ENCODE data around the gene S100A11.

S100A11 gene

GRCh38 chr1:152022474-152022873 is 14.3 kb downstream of the S100A11 start:
- in situ Hi-C loops (cut with MboI; ENCODE audit: low pct_unique_long_range_greater_than_20kb, low sequenced_read_pairs, unreplicated experiment) = no loop called here

DNA sequence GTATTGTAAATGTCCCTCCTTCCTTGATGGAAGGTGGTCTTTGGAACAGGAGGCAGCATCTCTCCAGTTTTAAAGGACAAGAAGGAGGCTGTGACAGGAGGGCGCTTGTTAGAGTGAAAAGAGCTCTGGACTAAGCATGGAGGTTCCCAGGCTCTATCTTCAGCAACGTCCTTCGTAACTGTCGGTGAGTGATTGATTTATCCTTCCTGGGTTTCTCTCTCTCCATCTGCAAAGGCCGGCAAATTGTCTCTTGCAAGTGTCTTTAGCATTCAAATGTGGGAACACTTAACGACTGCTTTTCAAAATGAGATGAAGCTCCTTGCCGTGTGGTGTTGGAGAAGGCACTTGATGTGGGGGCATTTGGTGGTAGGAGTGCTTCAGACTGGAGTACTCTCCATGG is 15.2 kb downstream of the S100A11 start:
- in situ Hi-C loops (cut with MboI; ENCODE audit: low pct_unique_long_range_greater_than_20kb, low sequenced_read_pairs, unreplicated experiment) = no loop called here
- TF ChIP-seq, protein P1, sequence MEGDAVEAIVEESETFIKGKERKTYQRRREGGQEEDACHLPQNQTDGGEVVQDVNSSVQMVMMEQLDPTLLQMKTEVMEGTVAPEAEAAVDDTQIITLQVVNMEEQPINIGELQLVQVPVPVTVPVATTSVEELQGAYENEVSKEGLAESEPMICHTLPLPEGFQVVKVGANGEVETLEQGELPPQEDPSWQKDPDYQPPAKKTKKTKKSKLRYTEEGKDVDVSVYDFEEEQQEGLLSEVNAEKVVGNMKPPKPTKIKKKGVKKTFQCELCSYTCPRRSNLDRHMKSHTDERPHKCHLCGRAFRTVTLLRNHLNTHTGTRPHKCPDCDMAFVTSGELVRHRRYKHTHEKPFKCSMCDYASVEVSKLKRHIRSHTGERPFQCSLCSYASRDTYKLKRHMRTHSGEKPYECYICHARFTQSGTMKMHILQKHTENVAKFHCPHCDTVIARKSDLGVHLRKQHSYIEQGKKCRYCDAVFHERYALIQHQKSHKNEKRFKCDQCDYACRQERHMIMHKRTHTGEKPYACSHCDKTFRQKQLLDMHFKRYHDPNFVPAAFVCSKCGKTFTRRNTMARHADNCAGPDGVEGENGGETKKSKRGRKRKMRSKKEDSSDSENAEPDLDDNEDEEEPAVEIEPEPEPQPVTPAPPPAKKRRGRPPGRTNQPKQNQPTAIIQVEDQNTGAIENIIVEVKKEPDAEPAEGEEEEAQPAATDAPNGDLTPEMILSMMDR (IDR thresholded peaks at IDR 0.05; ENCODE audit: extremely low read depth, insufficient read depth, missing control alignments) = no peak
- no peak for DNase-seq (ENCODE audit: low spot score)

More at GRCh38 chr1:152022474-152022873, 14.3 kb downstream of the S100A11 start:
- TF ChIP-seq, protein P1 (IDR thresholded peaks at IDR 0.05; ENCODE audit: extremely low read depth, insufficient read depth, missing control alignments) = no peak
- DNase-seq (ENCODE audit: low spot score) = no peak

GRCh38 chr1:152020849-152021248 is 16.0 kb downstream of the S100A11 start:
- DNase-seq (ENCODE audit: low spot score) = no peak
- TF ChIP-seq, protein P1 (IDR thresholded peaks at IDR 0.05; ENCODE audit: extremely low read depth, insufficient read depth, missing control alignments) = no peak
- in situ Hi-C loops (cut with MboI; ENCODE audit: low pct_unique_long_range_greater_than_20kb, low sequenced_read_pairs, unreplicated experiment) = no loop called here

DNA sequence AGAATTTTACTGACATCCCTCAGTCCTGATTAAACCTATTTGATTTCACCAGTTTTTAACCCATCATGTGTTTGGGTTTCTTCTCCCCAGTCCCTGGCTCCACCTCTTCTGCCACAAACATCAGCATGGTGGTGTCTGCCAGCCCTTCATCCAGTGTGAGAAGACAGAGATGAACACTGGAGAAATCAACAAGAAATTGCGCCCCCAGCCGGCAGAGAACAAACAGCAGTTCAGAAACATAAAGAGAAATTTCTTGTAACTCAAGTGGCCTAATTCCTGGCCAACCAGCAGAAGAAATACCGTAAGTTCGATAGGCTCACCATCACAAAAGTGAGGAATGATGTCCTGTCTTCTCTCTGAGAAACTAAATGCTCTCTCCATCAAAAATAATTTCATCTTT is 18.3 kb downstream of the S100A11 start:
- in situ Hi-C loops (cut with MboI; ENCODE audit: low pct_unique_long_range_greater_than_20kb, low sequenced_read_pairs, unreplicated experiment) = no loop called here
- TF ChIP-seq, protein P1 (IDR thresholded peaks at IDR 0.05; ENCODE audit: extremely low read depth, insufficient read depth, missing control alignments) = peak; percentile 37
- DNase-seq (ENCODE audit: low spot score) = no peak

- in situ Hi-C loops (cut with MboI; ENCODE audit: low pct_unique_long_range_greater_than_20kb, low sequenced_read_pairs, unreplicated experiment) = no loop called here
- DNase-seq (ENCODE audit: low spot score) = no peak
- TF ChIP-seq, protein P1 (IDR thresholded peaks at IDR 0.05; ENCODE audit: extremely low read depth, insufficient read depth, missing control alignments) = no peak
Measured at GRCh38 chr1:152015766-152016165, 21.0 kb downstream of the S100A11 start.

GRCh38 chr1:152014943-152015342 is 21.9 kb downstream of the S100A11 start:
- no peak for DNase-seq (ENCODE audit: low spot score)
- in situ Hi-C loops (cut with MboI; ENCODE audit: low pct_unique_long_range_greater_than_20kb, low sequenced_read_pairs, unreplicated experiment) = no loop called here
- TF ChIP-seq, protein P1 (IDR thresholded peaks at IDR 0.05; ENCODE audit: extremely low read depth, insufficient read depth, missing control alignments) = no peak
